ENCODE data around the gene ZFAND5. TPM values are rescaled to one million over a fixed set of nuclear protein-coding genes. Genes with fewer than 3 reads are reported as not detected.

The ZFAND5 gene
- total RNA-seq, 1 experiment from 2014 or later, result 227 TPM

DNA sequence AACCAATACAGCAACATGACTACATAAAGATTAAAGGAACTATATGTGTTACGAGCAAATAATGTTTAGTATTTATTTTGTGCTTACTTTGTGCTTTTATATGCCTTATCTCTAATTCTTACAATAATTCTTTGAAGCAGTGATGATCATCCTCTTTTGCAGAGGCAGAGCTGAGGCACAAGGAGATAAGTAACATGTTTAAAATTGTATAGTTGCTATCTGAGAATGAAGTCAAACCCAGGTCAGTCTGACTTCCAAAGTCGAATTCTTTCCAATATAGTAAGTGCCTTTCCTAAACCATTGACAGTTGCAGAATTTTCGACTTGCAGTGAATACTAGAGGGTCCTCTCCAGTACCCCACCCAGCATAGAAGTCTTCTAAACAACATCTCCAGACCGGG is 12.0 kb upstream of the ZFAND5 start:
- H3F3A ChIP-seq (ENCODE audit: insufficient read depth, low read depth), result no peaks in the 10 kb centered on the region
- no peaks in the 10 kb centered on the region for H4K20me1 ChIP-seq (ENCODE audit: insufficient read depth)
- no peak overlapping the region for H2AFZ ChIP-seq
- H3K36me3 ChIP-seq (ENCODE audit: low read depth), result no peaks in the 10 kb centered on the region
- no TSS peak for BruUV-seq (replicated peaks)
- no peaks in the 10 kb centered on the region for H3K79me2 ChIP-seq (ENCODE audit: low read depth)
- no peak overlapping the region for H3K4me2 ChIP-seq
- no peaks in the 10 kb centered on the region for H3K9me2 ChIP-seq (ENCODE audit: insufficient read depth)
- ChIA-PET CTCF (no interaction called here), POLR2A (ENCODE audit: unreplicated experiment) (interaction anchor here (0.6 kb wide), 1 partner anchor 148 kb away, joined by 3 read pairs; no protein-coding TSS in a partner anchor)
- H3K4me3 ChIP-seq, result no peak overlapping the region
- TF ChIP-seq CTCF (conservative IDR thresholded peaks at IDR 0.05) (no peak), EZH2 (IDR thresholded peaks at IDR 0.05; ENCODE audit: low read depth) (no peak)
- no peak overlapping the region for H3K27ac ChIP-seq
- no peaks in the 10 kb centered on the region for H3K27me3 ChIP-seq (ENCODE audit: insufficient read depth, low read depth)
- H3K9me3 ChIP-seq (ENCODE audit: insufficient read depth, low read depth), result no peaks in the 10 kb centered on the region
- H3K4me1 ChIP-seq (replicated peaks; ENCODE audit: insufficient read depth), result no peaks in the 10 kb centered on the region
- DNase-seq, result no peak
- intact Hi-C loops (cut with micrococcal nuclease; ENCODE audit: unreplicated experiment), result no loop called here

- no peak for TF ChIP-seq EZH2 (IDR thresholded peaks at IDR 0.05; ENCODE audit: low read depth)
- no peak for TF ChIP-seq CTCF (conservative IDR thresholded peaks at IDR 0.05)
- no TSS peak for BruUV-seq (replicated peaks)
- intact Hi-C loops (cut with micrococcal nuclease; ENCODE audit: unreplicated experiment), result no loop called here
Measured at GRCh38 chr9:72371151-72371550, 6.1 kb upstream of the ZFAND5 start.

DNA sequence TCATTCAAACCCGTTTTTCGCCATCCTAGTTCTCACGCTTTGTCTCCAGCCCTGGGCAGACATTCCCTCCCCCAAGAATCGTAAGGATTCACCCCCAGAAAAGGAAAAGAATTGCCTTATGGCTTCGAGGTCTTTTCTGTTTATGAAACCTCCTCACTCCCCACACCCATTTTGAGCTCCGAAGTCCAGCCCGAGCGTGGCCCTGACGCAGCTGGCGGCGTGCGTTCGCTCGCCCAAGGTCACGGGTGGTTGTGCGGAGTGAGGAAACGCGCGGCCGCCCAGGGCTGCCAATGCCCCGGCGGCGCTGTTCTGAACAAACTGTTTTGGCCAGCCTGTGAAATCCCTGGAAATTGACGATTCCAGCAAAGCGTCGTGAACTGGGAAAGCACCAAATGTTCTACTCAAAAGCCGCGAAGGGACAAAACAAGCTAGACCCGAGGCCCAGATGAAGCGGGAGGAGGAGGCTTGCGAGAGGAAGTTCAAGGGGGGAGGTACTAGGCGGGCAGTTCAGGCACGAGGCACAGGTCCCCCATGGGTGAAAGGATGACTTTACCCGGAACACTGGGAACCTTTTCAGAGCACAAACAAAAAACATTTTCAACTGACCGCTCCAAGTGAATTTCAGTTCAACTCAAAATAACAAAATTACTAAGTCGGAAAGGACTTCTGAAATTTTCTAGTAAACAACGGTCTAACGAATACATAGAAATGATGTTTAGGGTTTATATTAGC is 683 bp upstream of the ZFAND5 start:
- intact Hi-C loops (cut with micrococcal nuclease; ENCODE audit: unreplicated experiment), result loop anchor here (1.0 to 5.0 kb wide), 10 partner anchors 69 to 812 kb away; no protein-coding TSS in a partner anchor
- DNase-seq, result peak; percentile 60 to 64
- Histone ChIP-seq H4K20me1 (ENCODE audit: insufficient read depth) (peaks cover 31% of the 10 kb centered on the region), H3K27ac (peak overlapping the region; percentile 100), H3K36me3 (ENCODE audit: low read depth) (peaks cover 32% of the 10 kb centered on the region), H3K79me2 (ENCODE audit: low read depth) (peaks cover 42% of the 10 kb centered on the region), H3K9me2 (ENCODE audit: insufficient read depth) (no peaks in the 10 kb centered on the region), H3K4me1 (replicated peaks; ENCODE audit: insufficient read depth) (peaks cover 30% of the 10 kb centered on the region), H3K27me3 (ENCODE audit: insufficient read depth, low read depth) (no peaks in the 10 kb centered on the region), H3F3A (ENCODE audit: insufficient read depth, low read depth) (peaks cover 23% of the 10 kb centered on the region), H2AFZ (peak overlapping the region; percentile 87), H3K9me3 (ENCODE audit: insufficient read depth, low read depth) (no peaks in the 10 kb centered on the region), H3K4me2 (peak overlapping the region; percentile 97), H3K4me3 (peak overlapping the region; percentile 96)
- ChIA-PET CTCF (interaction anchor here (0.5 to 1.2 kb wide), 5 partner anchors 29 to 319 kb away, joined by 3 to 4 read pairs (median 3); no protein-coding TSS in a partner anchor), POLR2A (ENCODE audit: unreplicated experiment) (interaction anchor here (0.6 to 2.3 kb wide), 27 partner anchors 12 to 792 kb away, joined by 3 to 32 read pairs (median 5); no protein-coding TSS in a partner anchor)
- TF ChIP-seq CTCF (conservative IDR thresholded peaks at IDR 0.05), result no peak
- no peak for TF ChIP-seq EZH2 (IDR thresholded peaks at IDR 0.05; ENCODE audit: low read depth)
- BruUV-seq (replicated peaks), result TSS peak; percentile 99

More at GRCh38 chr9:72371151-72371550, 6.1 kb upstream of the ZFAND5 start:
- Histone ChIP-seq H4K20me1 (ENCODE audit: insufficient read depth) (no peaks in the 10 kb centered on the region), H2AFZ (no peak overlapping the region), H3K79me2 (ENCODE audit: low read depth) (no peaks in the 10 kb centered on the region), H3K27me3 (ENCODE audit: insufficient read depth, low read depth) (no peaks in the 10 kb centered on the region), H3K4me1 (replicated peaks; ENCODE audit: insufficient read depth) (peaks cover 14% of the 10 kb centered on the region), H3K4me2 (no peak overlapping the region), H3K9me2 (ENCODE audit: insufficient read depth) (no peaks in the 10 kb centered on the region), H3K27ac (no peak overlapping the region), H3K9me3 (ENCODE audit: insufficient read depth, low read depth) (no peaks in the 10 kb centered on the region), H3F3A (ENCODE audit: insufficient read depth, low read depth) (0 out of 2 replicates have a peak, but pooled peaks cover under 1% of the 10 kb centered on the region), H3K4me3 (no peak overlapping the region), H3K36me3 (ENCODE audit: low read depth) (no peaks in the 10 kb centered on the region)
- ChIA-PET CTCF (interaction anchor here (0.6 kb wide), 1 partner anchor 302 kb away, joined by 7 read pairs; no protein-coding TSS in a partner anchor), POLR2A (ENCODE audit: unreplicated experiment) (no interaction called here)
- DNase-seq, result no peak
